ENCODE data around the gene CD7.

The CD7 gene

DNA sequence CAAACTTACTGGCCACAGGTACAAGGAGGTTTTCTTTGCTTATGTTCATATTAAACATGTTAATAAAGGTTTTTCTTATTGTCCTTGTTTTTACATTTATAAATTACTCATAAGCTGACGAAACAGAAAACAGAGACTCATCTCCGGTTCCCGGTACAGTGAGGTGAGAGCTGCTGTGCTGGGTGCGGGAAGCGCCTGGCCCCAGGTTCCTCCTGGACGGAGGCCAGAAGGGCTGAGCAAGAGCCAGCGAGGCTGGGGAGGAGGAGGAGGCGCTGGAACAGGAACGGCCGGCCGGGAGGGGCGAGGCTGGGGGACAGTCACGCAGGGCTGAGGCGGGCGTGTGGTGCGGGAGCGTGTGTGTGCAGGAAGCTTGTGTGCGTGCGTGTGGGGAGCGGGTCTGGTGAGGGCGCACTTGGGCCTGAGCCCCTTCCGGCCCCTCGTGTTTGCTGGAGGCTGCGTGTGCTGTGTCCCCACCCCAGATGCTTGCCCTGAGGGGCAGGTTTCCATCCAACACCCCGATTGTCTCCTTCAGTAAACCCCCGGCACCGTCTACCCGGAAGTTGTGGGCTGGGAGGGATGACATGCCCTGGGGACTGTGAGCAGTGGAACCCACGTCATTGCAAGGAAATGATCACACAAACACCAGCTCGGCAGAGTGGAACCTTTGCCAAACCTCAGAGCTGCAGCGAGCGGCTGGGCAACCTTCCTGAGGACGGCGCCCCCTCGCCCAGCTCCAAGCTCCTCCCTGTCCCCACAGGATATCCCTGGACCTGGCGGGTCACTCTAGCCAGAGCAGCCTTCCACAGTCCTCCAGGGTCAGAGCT, 19.5 kb downstream of the CD7 start:
- peak; percentile 93 to 94 for DNase-seq

DNA sequence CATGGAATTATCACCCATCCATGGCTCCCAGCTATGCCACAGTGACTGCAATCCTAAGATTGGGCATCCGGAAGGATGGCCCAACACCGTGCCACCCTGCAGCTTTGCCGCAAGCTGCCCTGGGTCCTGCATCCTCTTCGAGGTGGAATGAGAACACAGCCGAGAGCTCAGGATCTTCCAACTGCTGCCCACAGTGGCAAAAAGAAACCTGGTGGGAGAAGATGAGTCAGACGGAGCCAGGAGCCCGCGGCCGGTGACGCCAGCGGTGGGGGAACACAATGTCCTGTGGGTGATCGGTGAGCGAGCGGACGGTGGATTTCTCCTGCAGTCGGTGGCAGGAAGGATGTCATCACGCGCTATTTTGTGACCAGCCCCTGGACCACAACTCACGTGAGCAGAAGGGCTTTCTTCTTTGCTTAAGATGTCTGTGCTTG, 20.1 kb downstream of the CD7 start:
- peak; percentile 91 to 95 for DNase-seq

DNA sequence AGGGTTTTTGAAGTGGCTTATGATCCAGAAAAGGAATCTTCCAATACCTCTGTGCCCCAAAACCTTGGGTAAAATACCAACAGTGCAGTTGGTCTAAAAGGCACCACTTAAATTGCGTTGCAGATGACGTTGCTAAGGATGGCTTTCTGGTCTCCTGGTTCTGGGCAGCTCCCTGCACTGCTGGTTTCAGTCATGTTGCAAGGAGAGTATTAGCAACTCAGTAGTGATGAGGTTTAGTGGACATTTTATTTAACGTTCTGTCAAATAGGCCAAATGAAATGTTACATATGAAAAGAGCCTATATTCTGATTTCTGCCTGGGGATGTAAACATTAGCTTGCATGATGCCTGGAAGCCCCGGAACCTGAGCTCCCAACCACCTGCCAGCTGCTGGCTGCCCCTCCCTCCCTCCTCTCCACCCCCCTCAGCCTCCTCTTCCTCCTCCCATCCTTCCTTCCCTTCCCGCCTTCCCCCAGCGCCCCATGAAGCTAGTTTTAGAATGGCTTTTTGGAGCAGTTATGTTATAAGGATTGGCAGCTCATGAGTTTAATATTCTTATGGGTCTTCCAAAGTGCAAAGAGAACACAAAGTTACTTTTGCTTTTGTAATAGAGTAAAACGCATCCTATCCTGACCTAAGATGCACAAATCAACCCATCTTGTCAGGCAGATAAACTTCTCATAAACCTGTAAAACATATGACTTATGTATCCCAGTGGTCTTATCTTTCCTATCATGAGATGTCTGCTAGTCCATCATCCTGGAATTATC, 20.7 kb downstream of the CD7 start:
- no peak for DNase-seq

DNA sequence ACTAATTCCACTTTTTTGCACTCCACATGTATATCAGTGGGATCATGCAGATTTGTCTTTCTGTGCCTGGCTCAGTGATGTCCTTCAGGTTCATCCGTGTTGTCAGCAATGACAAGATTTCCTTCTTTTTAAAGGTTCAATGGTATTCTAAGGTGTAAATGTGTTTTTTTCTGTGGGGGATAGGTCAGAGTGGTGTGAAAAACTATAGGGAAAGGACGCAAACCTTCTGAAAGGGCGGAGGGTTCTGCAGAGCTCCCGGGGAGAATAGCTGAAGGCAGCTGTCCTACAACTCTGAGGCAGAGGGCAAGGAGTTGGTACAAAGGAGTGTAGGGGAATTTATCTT, 22.0 kb downstream of the CD7 start:
- no peak for DNase-seq

DNA sequence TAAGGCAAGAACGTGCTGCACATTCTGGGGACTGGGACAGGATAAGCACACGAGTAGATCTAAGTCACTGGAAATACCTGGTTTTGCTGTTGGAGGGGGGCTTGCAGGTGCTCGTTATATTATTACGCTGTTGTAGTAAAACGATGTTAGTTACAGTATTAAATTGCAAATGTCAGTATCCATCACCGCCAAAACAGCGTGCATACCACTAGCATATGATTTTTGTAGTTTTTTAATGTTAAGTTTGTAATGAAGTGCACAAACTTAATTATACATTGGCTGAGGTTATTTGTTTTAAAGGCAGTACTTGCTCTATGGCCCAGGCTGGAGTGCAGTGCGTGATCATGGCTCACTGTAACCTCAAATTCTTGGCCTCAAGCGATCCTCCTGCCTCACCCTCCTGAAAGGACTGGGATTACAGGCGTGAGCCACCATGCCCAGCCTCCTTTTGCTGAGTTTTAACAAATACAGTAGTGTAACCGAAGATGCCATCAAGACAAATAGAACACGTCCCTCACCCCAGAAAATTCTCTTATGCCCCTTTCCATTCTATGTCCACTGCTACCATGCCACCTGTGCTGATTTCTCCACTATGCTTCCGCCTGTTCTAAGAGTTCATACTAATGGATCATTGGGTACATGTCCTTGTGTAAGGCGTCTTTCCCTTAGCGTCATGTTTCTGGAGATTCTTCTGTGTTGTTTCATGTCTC, 23.2 kb downstream of the CD7 start:
- DNase-seq, result no peak

DNA sequence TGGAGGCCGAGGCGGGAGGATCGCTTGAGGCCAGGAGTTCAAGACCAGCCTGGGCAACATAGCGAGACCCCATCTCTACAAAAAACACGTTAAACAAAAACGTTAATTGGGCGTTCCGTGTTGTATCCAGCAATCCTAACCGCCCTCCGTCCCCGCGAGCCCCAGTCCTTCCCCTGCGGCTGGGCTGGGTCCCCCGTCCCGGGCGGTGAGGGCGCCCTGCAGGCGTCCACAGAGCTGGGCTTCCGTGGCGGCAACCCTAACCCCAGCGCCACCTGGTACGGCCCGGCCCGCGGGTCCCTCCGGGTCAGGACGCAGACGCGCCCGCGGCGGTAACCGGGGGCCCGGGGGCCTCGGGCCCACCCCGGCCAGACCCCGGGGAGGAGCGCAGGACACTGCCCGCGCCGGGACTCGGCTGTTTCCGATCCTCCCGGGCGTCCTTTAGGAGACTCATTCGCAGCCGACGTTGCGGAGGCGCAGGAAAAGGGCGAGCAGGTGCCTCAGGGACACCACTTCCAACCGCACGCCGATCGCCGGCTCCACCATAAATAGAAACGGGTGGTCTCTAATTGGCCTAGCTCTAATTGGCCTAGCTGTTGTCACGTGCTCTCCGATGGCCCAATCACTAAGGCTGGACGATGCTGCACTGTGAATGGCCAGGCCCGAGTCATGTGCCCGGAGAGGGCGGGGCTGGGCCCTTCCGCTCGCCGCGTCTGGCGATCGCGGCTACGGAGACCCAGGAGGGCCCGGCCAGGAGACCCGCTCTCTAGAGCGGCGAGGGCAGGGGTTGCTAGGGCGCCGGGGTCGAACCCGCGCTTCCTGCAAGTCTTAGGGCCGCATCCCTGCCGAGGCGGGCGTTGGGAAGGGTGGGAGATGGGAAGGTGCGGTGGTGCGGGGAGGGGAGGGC, 24.9 kb downstream of the CD7 start:
- peak; percentile 93 to 94 for DNase-seq

DNA sequence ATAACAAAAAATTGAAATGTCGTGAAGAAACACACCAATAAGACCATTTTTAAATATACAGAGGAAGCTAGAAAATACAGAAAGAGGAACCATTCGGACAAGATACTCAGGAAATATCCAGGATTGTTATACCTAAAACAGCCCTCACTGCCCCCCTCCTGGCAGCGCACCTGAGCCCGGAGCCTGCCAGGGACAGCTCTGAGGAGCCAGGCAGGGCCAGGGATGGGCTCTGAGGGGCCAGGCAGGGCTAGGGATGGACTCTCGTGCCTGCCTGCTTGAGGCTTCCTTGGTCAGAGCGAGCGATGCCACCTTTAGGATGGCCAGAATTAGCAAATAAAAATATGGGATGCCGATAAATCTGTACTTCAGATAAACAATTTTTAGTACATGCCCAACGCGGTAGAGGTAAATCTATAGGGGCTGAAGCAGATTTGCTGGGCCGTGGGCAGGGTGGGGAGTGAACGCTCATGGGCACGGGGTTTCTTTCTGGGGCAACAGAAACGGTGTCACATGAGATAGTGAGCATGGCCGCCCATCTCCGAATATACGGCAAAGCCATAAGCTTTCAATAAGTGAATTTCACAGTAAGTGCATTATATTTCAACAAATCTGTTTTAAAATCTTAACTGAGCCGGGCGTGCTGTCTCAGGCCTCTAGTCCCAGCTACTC, 25.7 kb downstream of the CD7 start:
- no peak for DNase-seq

GRCh38 chr17:82287868-82288801, 29.3 kb downstream of the CD7 start:
- DNase-seq, result no peak

DNA sequence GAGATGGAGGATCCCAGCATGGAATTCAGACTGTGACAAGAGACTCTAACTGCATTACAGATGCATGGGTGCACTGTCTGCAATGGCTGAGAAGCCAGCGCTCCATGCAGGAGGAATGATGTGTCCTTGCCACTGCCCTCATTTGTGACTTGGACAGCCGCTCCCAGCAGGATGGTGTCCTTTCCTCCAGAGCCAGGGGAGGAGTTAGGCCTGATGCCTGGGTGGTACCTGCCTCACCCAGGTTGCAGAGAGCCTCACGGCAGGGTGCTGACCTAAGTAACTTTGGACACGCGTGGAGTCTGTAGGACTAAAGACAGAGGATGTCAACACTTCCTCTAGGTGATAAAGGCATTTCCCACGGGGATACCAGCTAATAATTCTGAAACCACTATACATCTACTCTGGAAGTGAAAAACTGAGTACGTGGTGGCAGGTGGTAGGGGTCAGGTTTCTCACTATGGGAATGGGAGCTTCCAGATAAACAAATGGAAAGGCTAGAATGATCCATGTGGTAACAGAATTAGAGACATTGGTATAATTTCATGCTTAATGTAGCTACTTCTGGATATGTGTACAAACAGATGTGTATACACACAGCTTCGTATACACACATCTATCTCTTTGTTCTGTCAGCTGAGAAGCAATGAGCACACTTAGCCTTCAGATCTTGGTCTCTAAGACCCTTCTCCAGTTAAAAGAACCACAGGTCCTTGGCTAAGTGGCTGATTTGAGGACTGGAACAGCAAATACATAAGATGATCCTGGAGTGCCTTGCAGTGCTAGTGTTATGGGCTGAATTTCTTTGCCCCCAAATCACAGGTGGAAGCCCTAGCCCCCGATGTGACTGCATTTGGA, 30.2 kb downstream of the CD7 start:
- DNase-seq, result no peak

GRCh38 chr17:82285141-82285540, 32.3 kb downstream of the CD7 start:
- DNase-seq, result no peak

GRCh38 chr17:82283208-82283749, 34.1 kb downstream of the CD7 start:
- DNase-seq, result peak; percentile 79 to 83

DNA sequence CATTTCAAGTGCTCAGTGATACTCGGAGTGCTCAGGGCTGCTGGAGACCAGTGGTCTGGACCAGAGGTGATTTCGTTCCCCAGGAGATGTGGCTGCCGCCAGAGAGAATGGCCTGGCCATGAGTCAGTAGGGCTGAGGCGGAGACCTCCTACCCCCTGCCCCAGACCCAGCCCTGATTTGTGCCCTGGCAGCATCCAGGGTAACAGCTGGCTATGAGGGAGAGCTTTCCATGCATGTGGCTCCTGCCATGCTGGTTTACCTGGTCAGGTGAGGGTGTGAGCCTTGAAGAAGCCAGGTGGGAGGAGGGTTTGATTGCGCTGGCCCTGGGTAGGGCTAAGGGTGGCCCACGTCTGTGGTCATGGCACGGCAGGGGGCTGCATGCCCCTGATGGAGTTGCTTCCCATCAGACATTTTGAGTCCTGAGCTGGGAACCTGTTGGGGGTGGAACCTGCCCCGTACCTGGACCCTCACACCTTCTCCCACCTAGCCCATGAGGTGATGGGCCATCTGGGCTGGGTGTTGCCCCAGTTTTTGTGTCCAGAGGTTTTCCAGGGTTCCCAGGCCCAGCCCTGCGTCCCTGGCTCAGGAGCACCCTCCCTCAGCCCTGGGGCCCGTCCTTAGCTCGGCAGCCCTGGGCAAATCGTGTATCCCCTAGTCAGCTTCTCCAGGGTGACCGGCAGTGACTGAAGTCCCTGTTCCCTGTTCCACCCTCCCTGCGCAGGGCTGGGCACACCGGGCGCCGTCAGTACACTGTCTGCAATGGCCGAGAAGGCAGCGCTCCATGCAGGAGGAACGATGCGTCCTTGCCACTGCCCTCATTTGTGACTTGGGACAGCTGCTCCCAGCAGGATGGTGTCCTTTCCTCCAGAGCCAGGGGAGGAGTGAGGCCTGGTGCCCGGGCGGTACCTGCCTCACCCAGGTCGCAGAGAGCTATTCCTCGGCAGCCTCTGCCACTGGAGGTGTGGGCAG, 34.9 kb downstream of the CD7 start:
- no peak for DNase-seq

GRCh38 chr17:82281502-82282238, 35.7 kb downstream of the CD7 start:
- peak; percentile 74 to 77 for DNase-seq

DNA sequence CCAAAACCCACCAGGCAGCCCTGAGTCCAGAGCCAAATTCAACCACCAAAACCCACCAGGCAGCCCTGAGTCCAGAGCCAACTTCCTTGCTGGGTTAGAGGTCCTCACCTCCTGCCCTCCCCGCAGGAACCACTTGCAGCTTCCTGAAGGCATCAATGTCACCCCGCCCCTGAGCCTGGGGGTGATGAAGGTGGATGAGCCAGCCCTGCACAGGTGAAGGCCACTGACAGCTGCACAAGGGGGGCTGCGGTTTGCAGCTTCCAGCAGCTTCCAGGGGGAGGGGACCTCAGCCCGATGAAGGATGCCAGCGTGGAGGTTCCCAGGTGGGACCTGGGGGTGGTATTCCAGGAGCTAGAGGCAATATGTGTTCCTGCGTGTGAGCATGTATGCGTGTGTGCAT, 36.3 kb downstream of the CD7 start:
- DNase-seq, result no peak

- no peak for DNase-seq
These were observed 36.9 kb downstream of the CD7 start for GRCh38 chr17:82280537-82280936.

DNA sequence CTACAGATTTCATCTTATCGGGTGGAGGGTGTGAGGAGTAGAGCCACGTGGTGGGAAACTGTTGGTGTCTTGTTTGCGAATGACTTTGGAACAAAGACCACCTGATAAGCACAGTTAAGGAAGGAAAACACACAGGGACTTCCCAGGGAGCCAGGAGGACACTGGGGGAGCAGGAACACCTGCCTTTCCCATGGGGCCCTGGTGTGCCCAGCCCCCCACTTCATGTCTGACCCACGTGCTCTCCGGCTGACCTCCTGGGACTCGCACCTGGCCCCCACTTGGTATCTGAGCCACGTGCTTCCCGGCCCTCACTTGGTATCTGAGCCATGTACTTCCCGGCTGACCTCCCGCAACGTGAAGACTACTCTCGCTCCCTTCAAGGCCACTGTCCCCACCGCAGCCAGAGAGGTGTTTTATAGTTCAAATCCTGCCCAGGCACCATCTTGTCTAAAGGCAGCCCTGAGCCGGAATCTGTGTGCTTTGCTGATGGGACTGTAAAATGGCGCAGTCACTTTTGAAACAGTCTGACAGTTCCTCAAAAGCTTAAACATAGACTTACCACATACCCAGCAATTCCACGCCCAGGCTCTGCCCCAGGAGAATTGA, 38.5 kb downstream of the CD7 start:
- DNase-seq, result no peak

GRCh38 chr17:82278308-82278707, 39.1 kb downstream of the CD7 start:
- DNase-seq, result no peak
